GM12864 (cell line): ENCODE measurements around the gene ANK3.

ENCODE experiments used
- DNase-seq: peaks from one replicate; pipeline ENCODE4 v3.0.0-alpha.2; 2011; ENCODE audit warnings: low read depth
- H3K4me3 ChIP-seq: 2 replicates; pipeline ENCODE4 v1.5.1; 2011; ENCODE audit warnings: mild to moderate bottlenecking, low read depth, low read length, control low read depth
- CTCF ChIP-seq: IDR thresholded peaks from 2 replicates; pipeline ENCODE4 v1.5.1; 2011; ENCODE audit warnings: low read depth, mild to moderate bottlenecking, moderate library complexity, low read length, control low read depth, inconsistent platforms; ENCODE audit errors: missing control alignments

Gene ANK3

GRCh38 chr10:60334991-60335390 is 54.7 kb downstream of the ANK3 start:
- TF ChIP-seq CTCF, result no peak
- DNase-seq, result no peak
- no peak overlapping the region for H3K4me3 ChIP-seq

- DNase-seq, result no peak
- TF ChIP-seq CTCF, result no peak
- H3K4me3 ChIP-seq, result no peak overlapping the region
These were observed 57.3 kb downstream of the ANK3 start for GRCh38 chr10:60332371-60332770.

GRCh38 chr10:60331886-60332285 is 57.8 kb downstream of the ANK3 start:
- TF ChIP-seq CTCF, result no peak
- H3K4me3 ChIP-seq, result no peak overlapping the region
- DNase-seq, result no peak

GRCh38 chr10:60323162-60323561 is 66.5 kb downstream of the ANK3 start:
- no peak for TF ChIP-seq CTCF
- DNase-seq, result no peak
- H3K4me3 ChIP-seq, result no peak overlapping the region

GRCh38 chr10:60320666-60321065 is 69.0 kb downstream of the ANK3 start:
- H3K4me3 ChIP-seq, result no peak overlapping the region
- TF ChIP-seq CTCF, result no peak
- DNase-seq, result no peak

GRCh38 chr10:60316029-60316428 is 73.6 kb downstream of the ANK3 start:
- DNase-seq, result no peak
- no peak for TF ChIP-seq CTCF
- no peak overlapping the region for H3K4me3 ChIP-seq

- DNase-seq, result no peak
- TF ChIP-seq CTCF, result no peak
- no peak overlapping the region for H3K4me3 ChIP-seq
These were observed 74.4 kb downstream of the ANK3 start for GRCh38 chr10:60315311-60315710.
